ENCODE results near the gene CLCNKB.
A peak's percentile ranks its signal among the peaks of the same experiment; 100 is the strongest.

Gene CLCNKB

DNA sequence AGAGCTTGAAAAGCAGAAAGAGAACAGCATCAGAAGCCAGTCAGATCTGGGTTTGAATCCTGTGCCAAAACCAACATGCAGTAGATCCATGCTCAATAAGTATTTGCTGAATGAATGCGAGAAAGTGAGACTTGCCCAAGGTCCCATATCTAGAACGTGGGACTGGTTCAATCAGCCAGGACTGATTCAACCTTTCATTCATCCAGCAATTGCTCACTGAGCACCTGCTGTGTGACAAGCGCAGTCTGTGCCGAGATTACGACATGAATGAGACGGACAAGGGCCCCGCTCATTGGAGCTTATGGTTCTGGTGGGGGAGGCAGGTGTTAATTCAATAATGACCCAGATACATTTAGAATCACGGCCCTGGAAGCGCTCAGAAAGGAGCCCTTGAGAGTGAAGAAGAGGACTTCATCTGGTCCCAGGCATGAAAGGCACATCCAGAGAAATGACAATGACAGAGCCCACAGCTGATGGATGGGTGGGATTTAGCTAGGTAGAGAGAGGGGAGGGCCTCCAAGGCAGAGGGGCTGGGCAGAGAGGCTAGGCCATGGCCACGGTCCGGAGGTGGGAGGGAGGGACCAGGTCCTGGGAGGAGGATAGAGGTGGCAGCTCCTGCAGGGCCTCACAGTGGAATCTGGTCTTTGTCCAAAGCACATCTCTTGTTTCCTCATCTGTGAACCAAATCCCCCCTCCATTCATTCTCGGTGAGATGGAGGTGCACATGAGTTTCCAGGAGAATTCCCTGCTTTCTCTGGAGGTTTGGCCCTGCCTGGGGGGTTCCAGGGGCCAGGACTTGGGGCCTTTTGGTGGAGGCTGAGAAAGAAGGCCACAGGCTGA, 34.0 kb downstream of the CLCNKB start:
- no peak for DNase-seq

DNA sequence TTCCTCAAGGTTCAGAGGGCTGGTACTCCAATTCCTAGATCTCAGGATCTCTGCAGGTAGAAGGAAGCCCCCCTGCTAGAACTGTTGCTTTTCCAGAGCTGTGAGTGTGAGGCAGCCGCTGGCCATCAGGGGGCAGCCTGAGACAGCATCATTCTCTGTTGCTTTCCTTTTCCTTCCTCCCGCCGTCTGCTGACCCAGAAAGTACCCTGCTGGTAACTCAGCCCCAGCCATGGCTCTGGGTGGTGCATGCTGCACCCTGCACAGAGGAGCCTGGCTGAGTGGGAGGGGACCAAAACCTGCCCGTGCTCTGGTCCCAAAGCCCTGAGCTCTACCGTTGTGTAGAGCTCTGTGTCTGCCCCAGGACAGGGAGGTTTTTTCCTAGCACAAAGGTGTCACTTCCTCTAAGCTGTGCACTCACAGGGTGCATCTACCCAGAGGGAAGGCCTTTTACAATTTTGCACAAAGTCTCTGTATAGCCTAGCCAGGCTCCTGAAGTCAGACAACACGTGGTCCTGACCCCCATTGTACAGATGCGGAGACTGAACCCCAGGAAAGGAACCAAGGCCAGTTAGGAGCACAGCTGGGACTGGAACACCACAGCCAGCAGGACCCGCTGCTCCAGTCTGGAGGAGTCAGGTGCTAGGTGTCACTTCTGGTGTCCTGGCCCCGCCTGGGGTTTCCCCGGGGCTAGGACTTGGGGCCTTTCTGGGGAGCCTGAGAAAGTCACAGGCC, 35.5 kb downstream of the CLCNKB start:
- peak; percentile 71 for DNase-seq

DNA sequence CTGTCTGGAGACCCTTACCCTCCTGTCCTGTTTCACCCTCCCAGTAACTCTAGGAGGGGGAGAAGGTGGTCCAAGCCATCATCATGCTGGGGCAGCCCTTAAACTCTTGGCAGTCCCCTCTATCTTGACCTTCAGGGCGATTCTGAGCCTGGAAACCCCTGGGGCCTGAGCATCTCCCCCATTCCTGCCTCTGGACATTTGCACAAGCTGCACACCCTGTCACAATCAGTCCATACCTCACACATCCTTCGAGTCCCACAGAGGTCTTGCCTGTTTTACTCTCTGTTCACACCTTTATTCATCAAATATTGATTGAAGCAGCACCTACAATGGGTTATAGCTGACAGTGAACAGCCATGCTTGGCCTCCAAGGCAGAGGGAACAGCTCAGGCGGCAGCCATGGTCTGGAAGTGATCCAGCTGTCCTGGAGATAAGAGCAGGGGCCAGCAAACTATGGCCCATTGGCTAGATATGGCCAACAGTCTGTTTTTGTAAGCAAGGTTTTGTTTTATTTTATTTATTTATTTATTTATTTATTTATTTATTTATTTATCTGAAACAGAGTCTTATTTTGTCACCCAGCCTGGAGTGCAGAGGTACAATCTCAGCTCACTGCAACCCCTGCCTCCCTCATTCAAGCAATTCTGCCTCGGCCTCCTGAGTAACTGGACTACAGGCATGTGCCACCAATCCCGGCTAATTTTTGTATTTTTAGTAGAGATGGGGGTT, 37.0 kb downstream of the CLCNKB start:
- no peak for DNase-seq

DNA sequence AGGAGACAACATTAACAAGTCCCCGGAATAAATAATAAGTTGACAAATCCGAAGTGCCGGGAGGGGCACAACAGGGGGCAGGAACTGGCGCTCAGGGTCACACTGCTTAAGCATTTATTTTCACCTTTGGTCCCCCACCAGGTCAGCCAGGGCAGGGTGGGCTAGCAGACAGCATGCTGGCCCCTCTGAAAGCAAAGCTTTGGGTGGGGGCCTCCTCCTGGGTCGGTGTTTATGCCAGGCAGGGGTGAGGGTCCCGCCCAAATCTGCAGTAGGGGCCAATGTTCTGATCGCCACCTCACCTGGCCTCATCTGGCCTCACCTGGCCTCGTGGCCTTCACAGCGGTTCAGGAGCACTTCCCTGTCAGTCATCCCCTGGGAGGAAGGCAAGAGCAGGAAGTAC, 38.1 kb downstream of the CLCNKB start:
- no peak for DNase-seq

DNA sequence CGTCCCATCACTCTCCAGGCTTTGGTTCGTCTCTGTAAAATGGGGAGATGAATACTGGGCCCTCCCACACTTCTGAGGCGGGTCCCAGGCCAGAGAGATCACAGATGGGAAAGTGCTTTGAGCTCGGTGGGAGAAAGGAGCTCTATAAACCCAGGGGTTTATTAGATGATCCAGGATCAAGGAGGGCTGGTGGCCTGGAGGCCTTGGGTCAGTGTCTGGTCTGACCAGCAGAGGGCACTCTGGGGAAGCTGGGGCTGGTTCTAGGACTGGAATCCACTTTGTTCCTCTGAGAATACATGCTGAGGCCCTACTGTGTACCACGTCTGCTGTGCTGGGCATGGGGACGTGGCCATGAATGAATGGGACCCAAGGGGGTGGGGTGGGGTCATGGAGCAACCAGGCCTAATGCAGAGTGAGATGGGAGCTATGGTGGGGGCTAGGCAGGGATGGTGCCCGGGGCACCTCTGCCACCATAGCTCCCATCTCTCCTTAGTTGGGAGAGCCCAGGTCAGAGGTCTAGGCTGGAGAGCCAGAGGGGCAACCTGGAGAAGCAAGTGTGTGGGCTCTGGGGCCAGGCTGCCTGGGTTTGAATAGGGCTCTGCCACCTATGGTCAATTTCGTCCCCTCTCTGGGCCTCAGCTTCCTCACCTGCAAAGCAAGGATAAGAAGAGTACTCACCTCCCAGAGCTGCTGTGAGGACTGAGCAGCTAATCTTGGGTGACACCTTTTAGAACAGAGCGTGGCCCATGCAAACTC, 38.9 kb downstream of the CLCNKB start:
- DNase-seq = peak; percentile 63

DNA sequence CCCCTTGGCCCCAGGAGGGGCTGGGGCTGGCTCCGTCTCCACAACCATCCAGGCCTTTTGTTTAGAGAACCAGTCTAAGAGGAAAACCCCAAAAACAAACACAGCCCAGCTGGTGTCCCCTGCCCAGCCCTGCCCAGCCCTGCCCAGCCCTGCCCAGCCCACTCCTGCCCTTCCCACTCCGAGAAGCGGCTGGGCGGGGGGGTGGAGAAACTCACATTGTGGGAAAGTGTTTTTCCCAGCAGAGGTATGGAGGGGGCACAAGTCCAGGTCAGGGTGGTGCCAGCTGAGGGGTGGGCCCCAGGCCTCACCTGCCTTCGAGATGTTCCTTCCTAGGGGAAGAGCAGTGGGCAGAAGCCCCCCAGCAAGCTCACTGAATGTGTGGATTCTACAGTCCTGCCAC, 39.9 kb downstream of the CLCNKB start:
- no peak for DNase-seq

DNA sequence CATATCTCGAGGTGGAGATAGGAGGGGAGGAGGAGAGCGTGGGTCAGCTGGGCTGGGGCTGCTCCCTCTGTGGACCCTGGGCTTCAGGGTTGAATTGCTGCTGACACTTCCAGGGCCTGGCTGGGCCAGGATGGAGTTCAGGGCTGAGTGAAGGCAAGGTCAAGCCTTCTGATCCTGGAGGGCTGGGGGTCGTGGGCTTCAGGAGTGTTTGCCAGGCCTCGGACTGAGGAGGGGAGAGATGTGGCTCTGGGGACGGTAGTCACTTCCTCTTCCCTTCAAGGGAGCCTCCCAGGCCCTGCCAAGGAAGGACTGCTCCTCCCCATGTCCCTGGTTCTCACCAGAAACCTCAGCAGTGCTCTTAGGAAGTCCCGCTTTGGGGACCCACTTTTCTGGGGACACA, 41.9 kb downstream of the CLCNKB start:
- DNase-seq = no peak

DNA sequence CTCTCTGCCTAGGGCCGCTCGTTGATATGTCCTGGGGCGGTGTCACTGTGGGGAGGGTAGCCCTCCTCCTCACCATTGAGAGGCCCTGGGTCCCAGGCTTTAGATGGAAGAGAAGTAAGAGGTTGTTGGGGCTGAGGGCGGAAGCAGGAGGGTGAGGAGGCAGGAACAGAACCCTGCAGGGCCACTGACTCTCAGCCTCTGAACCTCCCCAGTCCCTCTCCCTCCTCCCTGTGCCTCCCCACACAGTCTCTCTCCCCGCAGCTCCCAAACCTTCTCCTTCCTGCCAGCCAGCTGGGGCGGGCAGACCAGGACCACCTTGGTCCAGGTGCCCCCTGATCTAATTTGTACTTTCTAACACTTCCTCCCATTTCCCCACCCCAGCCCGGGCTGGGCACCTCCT, 44.2 kb downstream of the CLCNKB start:
- DNase-seq = no peak

DNA sequence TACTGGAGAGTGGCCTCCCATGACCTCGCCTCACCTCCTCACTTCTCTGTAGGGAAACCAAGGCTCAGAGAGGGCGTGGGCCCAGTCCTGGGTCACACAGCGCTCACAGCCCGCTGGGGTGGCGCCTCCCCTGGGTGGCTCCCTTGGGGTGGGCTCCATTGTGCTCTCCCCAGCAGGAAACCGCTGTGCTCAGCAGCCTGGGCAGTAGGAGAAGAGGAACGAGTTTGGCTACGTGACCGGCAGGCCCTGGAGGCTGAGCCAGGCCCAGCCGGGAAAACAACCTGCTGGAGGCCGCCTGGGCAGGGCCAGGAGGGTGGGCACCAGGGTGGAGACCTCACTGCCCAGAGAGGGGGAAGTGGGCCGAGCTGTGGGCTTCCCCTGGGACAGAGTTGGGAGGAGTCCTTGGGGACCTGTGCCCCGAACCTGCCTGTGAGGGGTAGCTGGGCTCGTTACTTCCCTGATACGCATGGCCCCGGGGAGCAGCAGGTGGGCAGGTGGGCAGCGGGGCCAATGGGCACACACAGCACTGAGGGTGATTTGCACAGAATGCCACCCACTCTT, 44.8 kb downstream of the CLCNKB start:
- no peak for DNase-seq

DNA sequence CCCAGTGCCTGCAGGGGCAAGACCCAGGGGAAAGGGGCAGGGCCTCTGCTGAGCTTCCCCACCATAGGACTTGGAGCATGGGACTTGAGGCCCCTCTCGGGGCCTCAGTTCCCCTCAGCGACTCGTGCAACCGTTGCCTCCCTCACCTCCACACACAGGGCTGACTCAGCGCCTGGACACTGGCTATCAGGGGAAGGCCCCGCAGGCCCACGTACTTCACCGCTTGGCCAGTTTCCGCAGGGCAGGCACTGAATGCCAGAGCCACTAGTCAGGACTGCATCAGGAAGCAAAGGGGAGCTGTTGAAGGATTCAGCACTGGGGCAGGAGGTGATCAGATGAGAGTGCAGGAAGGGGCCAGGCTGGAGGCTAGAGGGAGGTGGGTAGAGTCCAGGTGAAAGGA, 45.4 kb downstream of the CLCNKB start:
- DNase-seq = no peak

DNA sequence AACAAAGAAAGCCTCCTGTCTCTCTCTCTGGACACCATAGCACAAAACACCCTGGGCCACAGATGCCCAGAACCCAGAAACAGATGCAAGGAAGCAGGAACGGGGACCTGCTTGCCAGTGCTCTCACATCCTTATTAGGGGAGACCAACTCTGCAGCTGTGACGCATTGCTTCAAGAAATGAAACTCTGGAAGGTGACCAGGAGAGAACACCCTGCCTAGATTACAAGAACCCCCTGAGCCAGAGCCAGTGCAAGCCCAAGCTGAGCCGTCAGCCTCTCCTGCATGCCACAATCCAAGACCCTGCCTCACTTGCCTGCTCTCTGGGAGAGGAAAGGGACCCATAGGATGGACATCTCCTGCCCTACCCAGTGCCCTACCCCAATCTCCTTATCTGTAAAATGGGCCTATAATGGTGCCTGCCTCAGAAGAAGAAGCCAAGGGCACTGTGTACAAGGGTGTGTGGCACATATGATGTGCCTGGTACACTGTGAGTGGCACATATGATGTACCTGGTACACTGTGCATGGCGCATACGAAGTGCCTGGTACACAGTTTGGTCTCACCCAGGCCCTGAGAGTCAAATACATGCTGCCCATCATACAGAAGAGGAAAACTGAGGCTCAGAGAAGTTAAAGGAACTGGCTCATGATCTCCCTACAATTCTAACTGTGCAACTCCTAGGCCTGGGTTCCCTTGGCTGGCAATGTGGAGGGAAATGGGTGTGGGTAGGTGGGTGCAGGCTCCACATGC, 46.7 kb downstream of the CLCNKB start:
- no peak for DNase-seq

DNA sequence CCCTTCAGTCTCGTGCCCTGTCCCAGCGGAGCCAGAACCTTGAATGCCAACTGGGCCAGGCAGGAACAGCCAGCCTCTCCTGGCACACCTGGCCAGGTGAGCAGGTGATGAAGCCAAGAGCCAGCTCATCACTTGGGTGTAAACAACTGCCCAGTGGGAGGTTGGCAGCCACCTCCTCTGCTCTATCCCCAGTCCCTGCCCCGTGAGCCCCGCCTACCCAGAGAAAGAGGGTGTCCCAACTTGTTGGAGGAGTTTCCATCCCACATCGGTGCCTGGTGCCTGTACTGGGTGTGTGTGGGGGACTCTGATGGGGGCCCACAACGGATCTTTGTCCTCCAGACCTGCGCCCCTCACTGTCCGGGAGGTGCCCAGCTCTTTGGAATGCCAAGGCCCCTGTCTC, 47.7 kb downstream of the CLCNKB start:
- no peak for DNase-seq

DNA sequence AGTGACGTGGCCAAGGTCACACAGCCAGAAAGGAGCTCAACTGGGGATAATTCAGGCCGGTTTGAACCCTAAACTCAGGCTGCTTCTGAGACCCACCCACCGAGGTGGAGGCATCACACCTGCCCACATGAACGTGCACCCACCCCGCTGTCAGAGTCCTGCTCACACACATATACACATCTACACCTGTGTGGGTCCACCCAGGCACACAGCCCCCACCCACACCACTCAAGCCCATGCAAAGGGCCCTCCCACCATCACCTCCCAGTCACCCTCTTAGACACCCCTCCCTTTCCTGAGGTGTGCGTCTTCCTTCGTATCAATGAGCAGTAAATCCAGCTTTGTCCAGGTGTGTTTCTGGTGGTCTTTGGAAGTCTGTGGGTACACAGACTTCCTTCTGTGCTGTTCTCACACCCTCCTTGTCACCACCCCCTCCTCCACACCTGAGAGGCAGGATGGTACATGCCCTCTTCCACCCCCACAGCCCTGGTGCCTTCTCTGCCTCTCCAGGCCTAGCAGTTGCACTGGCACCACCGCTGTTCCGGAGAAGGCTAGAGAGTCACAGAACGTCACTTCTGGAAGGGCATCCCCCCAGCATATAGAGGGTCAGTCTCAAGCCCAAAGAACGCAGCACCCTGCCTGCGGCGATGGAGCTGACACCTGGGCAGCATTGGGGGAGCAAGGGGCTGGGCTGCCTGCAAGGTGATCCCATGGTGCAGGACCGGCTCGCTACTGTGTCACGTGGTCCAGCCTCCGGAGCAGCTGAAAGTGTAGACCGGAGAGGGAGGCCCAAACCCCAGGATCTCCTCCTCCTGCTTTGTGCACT, 48.7 kb downstream of the CLCNKB start:
- no peak for DNase-seq

DNA sequence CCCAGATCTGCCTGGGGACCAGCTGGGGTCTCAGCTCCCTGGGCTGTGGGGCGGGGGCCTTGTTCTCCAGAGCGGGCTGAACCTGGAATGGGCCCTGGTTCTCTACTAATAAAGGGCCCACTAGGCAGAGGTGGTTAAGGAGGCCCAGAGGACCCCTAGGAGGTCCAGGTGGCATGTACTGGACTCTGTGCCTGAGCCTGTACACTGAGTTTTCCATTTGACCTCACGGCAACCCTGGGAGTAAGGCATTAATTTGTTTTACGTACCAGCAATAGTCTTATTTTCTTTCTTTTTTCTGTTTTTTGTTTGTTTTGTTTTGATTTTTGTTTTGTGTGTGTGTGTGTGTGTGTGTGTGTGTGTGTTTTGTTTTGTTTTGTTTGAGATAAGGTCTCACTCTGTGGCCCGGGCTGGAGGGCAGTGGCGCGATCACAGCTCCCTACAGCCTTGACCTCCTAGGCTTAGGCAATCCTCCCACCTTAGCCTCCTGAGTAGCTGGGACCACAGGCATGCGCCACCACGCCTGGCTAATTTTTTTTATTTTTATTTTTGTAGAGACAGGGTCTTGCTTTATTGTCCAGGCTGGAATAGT, 49.4 kb downstream of the CLCNKB start:
- DNase-seq = no peak

DNA sequence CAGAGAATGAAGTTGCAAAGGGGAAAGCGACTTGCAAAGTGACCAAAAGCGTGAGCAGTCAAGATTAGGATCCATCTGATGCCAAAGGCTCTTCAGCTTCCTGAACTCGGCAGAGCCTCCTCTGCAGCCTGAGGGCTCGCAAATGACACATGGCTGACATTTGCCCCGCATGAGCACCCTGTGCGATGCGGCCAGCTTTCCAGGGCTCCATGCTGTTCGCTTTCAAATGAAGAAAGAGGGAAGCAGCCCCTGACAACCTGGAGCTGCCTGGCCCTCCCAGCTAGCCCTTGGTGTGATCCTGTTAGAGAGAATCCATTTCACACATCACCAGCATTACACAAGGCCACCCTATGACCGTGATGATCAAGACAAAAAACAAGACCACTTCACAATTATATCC, 50.0 kb downstream of the CLCNKB start:
- DNase-seq = no peak

DNA sequence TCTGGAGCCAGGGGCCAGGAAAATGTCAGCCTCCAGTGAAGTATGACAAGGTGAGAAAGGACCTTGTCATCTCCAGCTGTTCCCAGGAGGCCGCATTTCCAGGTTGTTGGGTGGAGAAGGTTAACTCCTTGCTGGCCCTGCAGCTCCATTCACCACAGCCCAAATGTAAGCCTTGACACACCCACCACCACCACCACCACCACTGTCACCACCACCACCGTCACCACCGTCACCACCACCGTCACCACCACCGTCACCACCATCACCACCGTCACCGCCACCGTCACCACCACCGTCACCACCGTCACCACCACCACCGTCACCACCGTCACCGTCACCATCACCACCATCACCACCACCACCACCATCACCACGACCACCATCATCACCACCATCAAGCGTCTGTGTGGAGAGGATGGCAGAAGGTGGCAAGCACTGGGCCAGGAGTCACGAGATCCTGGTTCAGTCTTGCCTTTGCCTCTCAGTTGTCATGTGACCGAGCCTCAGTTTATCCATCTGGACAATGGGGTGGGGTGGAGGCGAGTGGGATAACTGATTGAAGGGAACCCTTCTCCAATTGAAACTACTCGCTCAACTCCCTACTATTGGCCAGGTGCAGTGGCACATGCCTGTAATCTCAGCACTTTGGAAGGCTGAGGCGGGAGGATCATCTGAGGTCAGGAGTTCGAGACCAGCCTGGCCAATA, 51.0 kb downstream of the CLCNKB start:
- DNase-seq = no peak

DNA sequence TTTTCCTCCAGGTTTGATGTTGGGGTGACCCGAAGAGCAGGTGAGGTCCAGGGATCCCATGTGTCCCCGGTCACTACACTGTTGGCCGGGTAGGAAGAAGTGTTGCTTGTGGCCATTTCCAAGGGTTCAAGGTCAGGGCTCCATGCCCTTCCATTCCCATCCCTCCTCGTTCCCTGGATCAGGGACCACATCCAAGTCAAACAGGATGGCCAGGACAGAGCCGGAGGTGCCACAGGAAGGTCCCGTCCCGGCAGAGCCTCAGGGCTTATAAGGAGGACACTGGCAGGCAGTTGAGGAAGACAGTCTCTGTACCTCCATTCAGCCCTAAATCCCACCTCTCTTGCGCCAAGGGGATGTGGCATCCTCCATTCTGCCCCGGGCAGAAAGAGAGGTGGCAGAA, 51.9 kb downstream of the CLCNKB start:
- DNase-seq = no peak

DNA sequence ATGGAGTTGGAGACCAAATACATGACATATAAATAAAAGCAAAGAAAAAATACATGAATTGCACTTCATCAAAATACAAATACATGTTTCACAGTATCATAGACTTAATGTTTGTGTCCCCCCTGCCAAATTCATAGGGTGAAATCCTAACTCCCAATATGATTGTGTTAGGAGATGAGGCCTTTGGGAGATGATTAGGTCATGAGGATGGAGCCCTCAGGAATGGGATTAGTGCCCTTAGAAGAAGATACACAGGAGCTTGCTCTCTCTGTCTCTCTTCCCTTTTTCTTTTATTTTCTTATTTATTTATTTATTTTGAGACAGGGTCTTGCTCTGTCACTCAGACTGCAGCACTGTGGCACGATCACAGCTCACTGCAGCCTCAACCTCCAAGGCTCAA, 55.8 kb downstream of the CLCNKB start:
- DNase-seq = no peak

DNA sequence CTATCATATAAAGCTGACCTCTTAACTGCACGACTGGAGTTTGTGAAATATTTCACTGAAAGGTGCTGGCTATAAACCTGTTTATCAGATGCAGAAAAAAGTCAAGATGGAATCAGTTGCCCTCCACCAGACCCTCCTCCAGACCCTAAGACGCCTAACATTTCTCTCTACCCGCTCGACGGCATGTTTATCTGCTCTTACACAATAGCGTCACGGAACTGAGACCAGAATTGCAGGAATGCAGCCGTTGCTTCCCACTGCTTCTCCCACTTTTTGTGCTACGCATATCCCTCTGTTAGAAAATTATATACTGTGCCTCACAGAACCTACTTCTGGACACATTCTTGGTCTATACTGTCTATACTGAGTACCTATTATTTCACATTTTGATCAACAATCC, 58.0 kb downstream of the CLCNKB start:
- DNase-seq = no peak

Data from activated CD4-positive, alpha-beta T cell treated with anti-CD3 and anti-CD28 coated beads, Interleukin-2, amount 50 U/mL, for 1 hour (primary cell).